ENCODE results near the gene MTFR1L.

DNA sequence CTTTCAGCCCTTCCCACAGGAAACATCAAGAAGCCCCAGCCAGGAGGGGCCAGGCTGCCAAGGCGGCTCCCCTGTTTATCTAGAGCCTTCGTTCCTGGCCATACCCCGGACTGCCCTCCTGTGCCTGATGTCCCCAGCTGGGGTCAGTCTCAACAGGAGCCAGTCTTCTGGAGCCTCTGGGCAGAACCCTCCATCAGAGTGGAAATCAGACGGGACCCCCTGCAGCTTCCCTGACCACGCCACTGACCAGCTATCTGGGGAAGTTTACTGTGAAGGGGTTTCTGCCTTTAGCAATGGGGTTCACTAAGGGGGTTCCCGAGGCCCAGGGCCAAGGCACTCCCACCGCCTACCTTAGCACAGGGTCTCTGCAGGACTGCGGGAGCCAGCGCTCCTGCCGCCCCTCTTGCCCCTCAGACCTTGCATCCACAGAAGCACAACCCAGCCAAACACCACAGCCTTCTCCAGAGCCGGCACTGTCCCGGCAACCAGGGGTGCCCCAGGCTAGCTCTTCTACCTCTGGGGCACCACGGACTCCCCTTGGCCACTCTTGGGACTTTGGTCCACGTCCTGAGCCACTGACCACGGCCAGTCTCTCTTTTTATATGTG, 3.5 kb upstream of the MTFR1L start:
- TF ChIP-seq, protein P1, sequence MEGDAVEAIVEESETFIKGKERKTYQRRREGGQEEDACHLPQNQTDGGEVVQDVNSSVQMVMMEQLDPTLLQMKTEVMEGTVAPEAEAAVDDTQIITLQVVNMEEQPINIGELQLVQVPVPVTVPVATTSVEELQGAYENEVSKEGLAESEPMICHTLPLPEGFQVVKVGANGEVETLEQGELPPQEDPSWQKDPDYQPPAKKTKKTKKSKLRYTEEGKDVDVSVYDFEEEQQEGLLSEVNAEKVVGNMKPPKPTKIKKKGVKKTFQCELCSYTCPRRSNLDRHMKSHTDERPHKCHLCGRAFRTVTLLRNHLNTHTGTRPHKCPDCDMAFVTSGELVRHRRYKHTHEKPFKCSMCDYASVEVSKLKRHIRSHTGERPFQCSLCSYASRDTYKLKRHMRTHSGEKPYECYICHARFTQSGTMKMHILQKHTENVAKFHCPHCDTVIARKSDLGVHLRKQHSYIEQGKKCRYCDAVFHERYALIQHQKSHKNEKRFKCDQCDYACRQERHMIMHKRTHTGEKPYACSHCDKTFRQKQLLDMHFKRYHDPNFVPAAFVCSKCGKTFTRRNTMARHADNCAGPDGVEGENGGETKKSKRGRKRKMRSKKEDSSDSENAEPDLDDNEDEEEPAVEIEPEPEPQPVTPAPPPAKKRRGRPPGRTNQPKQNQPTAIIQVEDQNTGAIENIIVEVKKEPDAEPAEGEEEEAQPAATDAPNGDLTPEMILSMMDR (IDR thresholded peaks at IDR 0.05): no peak
- TF ChIP-seq POLR2A (IDR thresholded peaks at IDR 0.05): no peak
